ENCODE data around the gene SORT1. TPM values are rescaled to one million over a fixed set of nuclear protein-coding genes. Genes with fewer than 3 reads are reported as not detected.

SORT1 gene
- total and polyA plus RNA-seq, 2 of the 8 experiments (the other 6 are each of a cell fraction or from before 2014, with no cell fraction given) = 18.7 to 69.6 TPM

- peaks cover 10 to 47% (median 35%) of the 10 kb centered on the region in 4 experiments for H3K36me3 ChIP-seq (ENCODE audit: control insufficient read depth in 2 of 4, insufficient read depth in 4 of 4, low read length in 3 of 4)
- FAIRE-seq (no peak), DNase-seq (ENCODE audit: low read depth in 1 of 2, low spot score in 2 of 2) (no peak)
- no peak overlapping the region for H3K23ac ChIP-seq (ENCODE audit: insufficient read length)
- H3K4me3 ChIP-seq (ENCODE audit: extremely low read depth in 1 of 4, insufficient read depth in 2 of 4, low read depth in 3 of 4, low read length in 4 of 4) = no peak overlapping the region
- H2AK5ac ChIP-seq (ENCODE audit: low read depth, low read length) = no peak overlapping the region
- 90% methylated on average over 9 of the region's 9 CpGs; no CpG with 5 or more reads in 1 of the 2 experiments for WGBS, 2 experiments (ENCODE audit: extremely low coverage in 1 of 2, insufficient coverage in 1 of 2, insufficient read length in 1 of 2, insufficient replicate concordance in 2 of 2, low coverage in 1 of 2, low lambda C conversion rate in 2 of 2, missing lambda C conversion rate in 1 of 2)
- H3K27me3 ChIP-seq (replicated peaks in 1 of 4; ENCODE audit: control insufficient read depth in 3 of 4, extremely low read depth in 1 of 4, insufficient read depth in 3 of 4, low read length in 3 of 4) = no peaks in the 10 kb centered on the region
- CTCF ChIA-PET (ENCODE audit: partially characterized antibody) = interaction anchor here (0.7 to 1.9 kb wide), 4 partner anchors 10 to 73 kb away, joined by 3 to 5 read pairs (median 4); partner anchors contain the start of gene SORT1
- no peak overlapping the region for H3K9ac ChIP-seq (replicated peaks in 1 of 4; ENCODE audit: extremely low read depth in 1 of 4, low read depth in 3 of 4, low read length in 3 of 4)
- no peak overlapping the region for H4K91ac ChIP-seq (replicated peaks; ENCODE audit: insufficient read length, low read length)
- POLR2A ChIA-PET (ENCODE audit: partially characterized antibody) = interaction anchor here (1.7 kb wide), 1 partner anchor 83 kb away, joined by 4 read pairs; no protein-coding TSS in a partner anchor
- H2BK5ac ChIP-seq (ENCODE audit: low read depth, low read length) = no peak overlapping the region
- H4K20me1 ChIP-seq (replicated peaks in 1 of 2; ENCODE audit: control insufficient read depth in 1 of 2, insufficient read depth in 2 of 2, low read length in 2 of 2) = no peaks in the 10 kb centered on the region
- no peaks in the 10 kb centered on the region for H3K23me2 ChIP-seq (ENCODE audit: low read depth, low read length)
- no peak overlapping the region for H3K4ac ChIP-seq (replicated peaks; ENCODE audit: insufficient read length, low read depth, low read length)
- no peak overlapping the region for H2BK12ac ChIP-seq (ENCODE audit: low read depth, low read length)
- H3K18ac ChIP-seq (ENCODE audit: extremely low read depth, low read length) = no peak overlapping the region
- no peak overlapping the region for H3K4me2 ChIP-seq (ENCODE audit: insufficient read depth in 1 of 2, low read depth in 2 of 2, low read length in 2 of 2)
- H3K14ac ChIP-seq (ENCODE audit: insufficient read length) = no peak overlapping the region
- no peak overlapping the region for H4K5ac ChIP-seq (ENCODE audit: insufficient read length, low read depth, low read length)
- no peak overlapping the region for H2AFZ ChIP-seq (ENCODE audit: low read length)
- no peak overlapping the region for H2BK20ac ChIP-seq (ENCODE audit: low read length)
- no peak overlapping the region for H3K27ac ChIP-seq (ENCODE audit: low read depth, low read length)
- no peaks in the 10 kb centered on the region for H3K9me3 ChIP-seq (ENCODE audit: insufficient read depth in 2 of 2, low read depth in 1 of 2, low read length in 1 of 2)
- no peak overlapping the region for H2BK15ac ChIP-seq (ENCODE audit: low read length)
- H3K4me1 ChIP-seq (replicated peaks in 1 of 4; ENCODE audit: control insufficient read depth in 3 of 4, insufficient read depth in 4 of 4, low read length in 3 of 4) = no peaks in the 10 kb centered on the region
- H4K8ac ChIP-seq (ENCODE audit: extremely low read depth, insufficient read depth, low read length) = no peak overlapping the region
- H2BK120ac ChIP-seq (replicated peaks; ENCODE audit: low read depth, low read length) = no peak overlapping the region
- H3K56ac ChIP-seq (replicated peaks; ENCODE audit: insufficient read length, low read depth, low read length) = no peak overlapping the region
- H3K79me2 ChIP-seq (ENCODE audit: control insufficient read depth in 1 of 2, insufficient read depth in 2 of 2, low read length in 2 of 2) = no peaks in the 10 kb centered on the region
- H3K79me1 ChIP-seq (ENCODE audit: low read depth, low read length) = no peaks in the 10 kb centered on the region
Observed at GRCh38 chr1:109341944-109342930, 55.5 kb downstream of the SORT1 start.
